Measurements from ENCODE around the gene PLOD1. TPM values are rescaled to one million over a fixed set of nuclear protein-coding genes. Genes with fewer than 3 reads are reported as not detected.
"Not testable (repeated sequence)": the region's sequence is repeated elsewhere in the genome, so short reads cannot be mapped to it uniquely, and the experiment has no call there.

PLOD1 gene
- total RNA-seq, 1 experiment from 2014 or later: 80.2 TPM

- H3K4me3 Mint-ChIP-seq (ENCODE audit: low read depth, unreplicated experiment): peak overlapping the region; percentile 71
- no peak overlapping the region for H3K27ac Mint-ChIP-seq (ENCODE audit: unreplicated experiment)
- peaks cover 34% of the 10 kb centered on the region for H3K36me3 Mint-ChIP-seq (ENCODE audit: insufficient read depth, unreplicated experiment)
- intact Hi-C loops (cut with micrococcal nuclease; ENCODE audit: unreplicated experiment): no loop called here
- H3K27me3 Mint-ChIP-seq (ENCODE audit: unreplicated experiment): no peaks in the 10 kb centered on the region
- CTCF ChIA-PET: no interaction called here
- no TSS peak for BruUV-seq (replicated peaks)
- H3K4me1 Mint-ChIP-seq (ENCODE audit: low read depth, unreplicated experiment): peaks cover 27% of the 10 kb centered on the region
- TF ChIP-seq CTCF (IDR thresholded peaks at IDR 0.05; ENCODE audit: unreplicated experiment): no peak
- H3K9me3 Mint-ChIP-seq (ENCODE audit: low read depth, unreplicated experiment): no peaks in the 10 kb centered on the region
- no peak for DNase-seq
Measured at GRCh38 chr1:11923827-11924113, 10.7 kb upstream of the PLOD1 start.

DNA sequence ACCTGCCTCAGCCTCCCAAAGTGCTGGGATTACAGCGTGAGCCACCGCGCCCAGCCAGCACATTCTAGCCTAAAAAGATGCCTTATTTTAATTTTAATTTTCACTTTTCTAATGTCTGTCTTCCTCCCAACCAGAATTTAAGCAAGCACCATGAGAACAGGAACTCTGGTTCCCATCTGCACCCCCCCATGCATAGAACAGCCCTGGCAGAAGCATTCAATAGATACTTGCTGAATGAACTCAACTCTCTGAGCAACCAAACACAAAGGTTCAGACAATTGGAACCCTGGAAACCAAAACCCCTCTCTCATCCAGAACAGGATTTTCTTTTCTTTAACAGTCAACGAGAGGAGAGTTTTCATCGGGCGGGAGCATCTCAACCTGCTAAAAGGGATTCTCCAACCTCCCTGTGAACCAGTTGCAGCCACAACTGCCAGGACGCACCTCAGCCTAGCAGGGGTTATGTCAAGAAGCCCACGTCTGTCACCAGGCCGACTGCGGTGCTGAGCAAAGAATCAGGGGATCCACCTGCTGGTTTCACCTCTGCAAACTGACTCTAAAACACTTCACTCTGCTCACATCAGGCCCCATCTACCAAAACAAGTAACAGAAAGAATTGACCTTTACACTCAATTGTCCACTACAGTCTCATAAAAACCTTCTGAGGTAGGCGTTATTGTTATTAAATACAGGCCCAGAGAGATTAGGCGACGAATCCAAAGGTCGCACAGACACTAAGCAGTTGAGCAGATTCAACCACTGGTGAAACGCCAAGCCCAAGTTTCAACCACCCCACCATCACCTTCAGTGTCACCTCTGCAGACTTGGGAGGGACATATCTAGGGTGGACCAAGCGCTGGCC is 10.0 kb upstream of the PLOD1 start:
- CTCF ChIA-PET: no interaction called here
- intact Hi-C loops (cut with micrococcal nuclease; ENCODE audit: unreplicated experiment): no loop called here
- no peak overlapping the region for H3K27ac Mint-ChIP-seq (ENCODE audit: unreplicated experiment)

DNA sequence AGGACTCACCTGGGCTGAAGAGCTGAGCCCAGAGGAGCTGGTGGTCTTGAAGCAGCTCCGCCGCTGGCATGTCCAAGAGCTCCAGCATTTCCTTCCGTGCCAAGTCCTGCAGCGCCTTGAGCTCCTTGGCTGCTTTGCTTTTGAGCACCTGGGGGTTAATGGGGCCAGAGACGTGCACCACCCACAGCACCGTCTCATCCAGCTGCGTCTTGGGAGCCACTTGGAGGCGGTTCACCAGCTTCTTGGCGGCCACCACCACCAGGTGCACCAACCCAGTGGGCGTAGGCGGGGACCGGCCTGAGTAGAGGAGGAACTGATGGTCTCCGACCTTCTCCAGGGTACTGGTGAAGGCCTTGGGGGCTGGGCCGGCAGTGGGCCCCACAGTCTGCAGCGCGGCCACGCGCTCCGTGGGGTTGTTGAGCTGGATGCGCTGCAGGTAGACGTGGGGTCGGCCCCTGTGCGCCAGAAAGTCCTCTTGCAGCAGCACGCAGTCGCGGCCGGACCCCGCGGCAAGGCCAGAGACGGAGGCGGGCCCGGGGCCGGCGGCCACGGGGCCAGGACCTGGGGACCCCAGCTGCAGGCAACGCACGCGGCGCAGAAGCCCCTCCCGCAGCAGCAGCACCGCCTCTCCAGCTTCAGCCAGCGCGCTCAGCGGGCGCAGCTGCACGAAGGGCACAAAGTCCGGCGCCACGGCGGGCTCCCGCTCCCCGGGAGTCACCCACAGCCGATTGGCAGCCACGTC is 9.2 kb upstream of the PLOD1 start:
- intact Hi-C loops (cut with micrococcal nuclease; ENCODE audit: unreplicated experiment); CTCF ChIA-PET; BruUV-seq (replicated peaks); H3K27me3 Mint-ChIP-seq (ENCODE audit: unreplicated experiment); H3K27ac Mint-ChIP-seq (ENCODE audit: unreplicated experiment); DNase-seq; H3K9me3 Mint-ChIP-seq (ENCODE audit: low read depth, unreplicated experiment): not testable (repeated sequence)
- Mint-ChIP-seq H3K36me3 (ENCODE audit: insufficient read depth, unreplicated experiment) (peaks cover 34% of the 10 kb centered on the region), H3K4me1 (ENCODE audit: low read depth, unreplicated experiment) (peaks cover 27% of the 10 kb centered on the region), H3K4me3 (ENCODE audit: low read depth, unreplicated experiment) (peak overlapping the region; percentile 71)

More for the DNA sequence above, 10.0 kb upstream of the PLOD1 start:
- BruUV-seq (replicated peaks): TSS peak; percentile 44
- Mint-ChIP-seq H3K27me3 (ENCODE audit: unreplicated experiment) (no peaks in the 10 kb centered on the region), H3K36me3 (ENCODE audit: insufficient read depth, unreplicated experiment) (peaks cover 34% of the 10 kb centered on the region), H3K9me3 (ENCODE audit: low read depth, unreplicated experiment) (no peaks in the 10 kb centered on the region), H3K4me3 (ENCODE audit: low read depth, unreplicated experiment) (peak overlapping the region; percentile 71), H3K4me1 (ENCODE audit: low read depth, unreplicated experiment) (peaks cover 27% of the 10 kb centered on the region)
- no peak for DNase-seq
- TF ChIP-seq CTCF (IDR thresholded peaks at IDR 0.05; ENCODE audit: unreplicated experiment): no peak

DNA sequence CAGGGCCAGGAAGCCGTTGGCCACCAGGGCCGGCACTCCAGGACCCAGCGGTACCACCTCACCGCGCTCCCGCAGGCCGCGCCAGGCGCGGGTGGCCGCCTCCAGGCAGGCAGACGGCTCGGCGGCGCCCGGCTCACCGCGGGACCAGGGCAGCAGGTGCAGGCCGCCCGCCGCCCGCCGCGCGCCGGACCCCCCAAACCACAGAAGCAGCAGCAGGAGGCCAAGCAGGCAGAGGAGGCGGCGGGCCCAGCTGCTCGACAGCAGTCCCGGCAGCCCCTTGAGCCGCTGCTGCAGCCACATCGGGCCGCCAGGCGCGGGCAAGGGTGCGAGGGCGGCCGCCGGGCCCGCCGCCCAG is 8.6 kb upstream of the PLOD1 start:
- H3K27me3 Mint-ChIP-seq (ENCODE audit: unreplicated experiment): no peaks in the 10 kb centered on the region
- no TSS peak for BruUV-seq (replicated peaks)
- CTCF ChIA-PET: no interaction called here
- no peak for DNase-seq
- H3K36me3 Mint-ChIP-seq (ENCODE audit: insufficient read depth, unreplicated experiment): peaks cover 34% of the 10 kb centered on the region
- peak overlapping the region; percentile 71 for H3K4me3 Mint-ChIP-seq (ENCODE audit: low read depth, unreplicated experiment)
- intact Hi-C loops (cut with micrococcal nuclease; ENCODE audit: unreplicated experiment): no loop called here
- no peak for TF ChIP-seq CTCF (IDR thresholded peaks at IDR 0.05; ENCODE audit: unreplicated experiment)
- H3K9me3 Mint-ChIP-seq (ENCODE audit: low read depth, unreplicated experiment): no peaks in the 10 kb centered on the region
- peak overlapping the region; percentile 66 for H3K27ac Mint-ChIP-seq (ENCODE audit: unreplicated experiment)
- peaks cover 27% of the 10 kb centered on the region for H3K4me1 Mint-ChIP-seq (ENCODE audit: low read depth, unreplicated experiment)
